Measurements from ENCODE around the gene MAT2B.

DNA sequence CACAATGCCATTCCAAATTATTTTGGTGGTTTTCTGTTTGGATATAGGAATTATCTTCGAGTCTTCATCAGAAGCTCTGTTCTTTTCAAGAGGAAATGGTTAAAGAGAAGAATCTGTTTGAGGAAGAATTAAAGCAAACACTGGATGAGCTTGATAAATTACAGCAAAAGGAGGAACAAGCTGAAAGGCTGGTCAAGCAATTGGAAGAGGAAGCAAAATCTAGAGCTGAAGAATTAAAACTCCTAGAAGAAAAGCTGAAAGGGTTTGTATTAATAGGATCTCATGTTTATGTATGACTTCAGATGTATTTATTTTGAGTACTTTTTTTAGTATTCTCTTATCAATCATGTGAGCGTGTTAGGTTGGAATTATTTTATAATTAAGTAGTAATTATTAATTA lies 30.0 kb upstream of the MAT2B start:
- TF ChIP-seq, protein P1, sequence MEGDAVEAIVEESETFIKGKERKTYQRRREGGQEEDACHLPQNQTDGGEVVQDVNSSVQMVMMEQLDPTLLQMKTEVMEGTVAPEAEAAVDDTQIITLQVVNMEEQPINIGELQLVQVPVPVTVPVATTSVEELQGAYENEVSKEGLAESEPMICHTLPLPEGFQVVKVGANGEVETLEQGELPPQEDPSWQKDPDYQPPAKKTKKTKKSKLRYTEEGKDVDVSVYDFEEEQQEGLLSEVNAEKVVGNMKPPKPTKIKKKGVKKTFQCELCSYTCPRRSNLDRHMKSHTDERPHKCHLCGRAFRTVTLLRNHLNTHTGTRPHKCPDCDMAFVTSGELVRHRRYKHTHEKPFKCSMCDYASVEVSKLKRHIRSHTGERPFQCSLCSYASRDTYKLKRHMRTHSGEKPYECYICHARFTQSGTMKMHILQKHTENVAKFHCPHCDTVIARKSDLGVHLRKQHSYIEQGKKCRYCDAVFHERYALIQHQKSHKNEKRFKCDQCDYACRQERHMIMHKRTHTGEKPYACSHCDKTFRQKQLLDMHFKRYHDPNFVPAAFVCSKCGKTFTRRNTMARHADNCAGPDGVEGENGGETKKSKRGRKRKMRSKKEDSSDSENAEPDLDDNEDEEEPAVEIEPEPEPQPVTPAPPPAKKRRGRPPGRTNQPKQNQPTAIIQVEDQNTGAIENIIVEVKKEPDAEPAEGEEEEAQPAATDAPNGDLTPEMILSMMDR (IDR thresholded peaks at IDR 0.05): no peak
- TF ChIP-seq EZH2 (IDR thresholded peaks at IDR 0.05; ENCODE audit: borderline replicate concordance, insufficient read depth, low read depth, low read length, poor library complexity, severe bottlenecking): no peak

Data from B cell (primary cell).